Measurements from ENCODE around the gene GATA5.

DNA sequence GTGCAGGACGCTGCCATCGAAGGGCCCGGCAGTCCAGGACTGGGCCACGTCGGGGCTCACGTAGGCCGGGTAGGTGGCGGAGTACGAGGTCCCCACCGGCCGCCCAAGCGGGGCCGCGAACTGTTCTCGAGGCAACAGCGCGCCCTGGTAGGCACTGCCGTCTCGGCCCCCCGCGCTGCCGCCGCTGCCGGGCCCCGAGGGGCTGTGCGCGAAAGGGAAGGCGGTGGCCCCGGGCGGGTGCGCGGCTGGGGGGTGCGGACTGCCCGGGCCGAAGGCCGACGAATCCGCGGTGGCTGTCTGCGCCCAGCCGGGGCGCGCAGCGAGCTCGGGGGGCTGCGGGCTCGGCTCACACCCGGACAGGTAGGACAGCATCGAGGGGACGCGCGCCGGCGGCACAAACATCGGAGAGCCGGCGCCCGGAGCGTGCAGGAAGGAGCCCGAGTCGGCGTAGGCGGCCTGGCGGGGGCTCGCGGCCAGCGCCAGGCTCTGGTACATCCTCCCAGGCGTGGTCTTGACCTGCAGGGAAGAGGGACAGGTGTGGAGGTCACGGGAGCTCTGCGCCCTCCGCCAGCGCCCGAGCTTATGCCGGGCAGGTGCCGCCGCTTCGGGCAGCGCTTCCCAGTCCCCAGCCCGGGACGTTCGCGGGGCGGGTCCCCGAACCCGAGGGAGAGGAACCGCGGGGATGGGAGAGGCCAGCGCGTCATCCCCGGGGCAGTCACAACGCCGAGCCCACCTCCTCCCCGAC, 596 bp downstream of the GATA5 start:
- TF ChIP-seq, protein P1, sequence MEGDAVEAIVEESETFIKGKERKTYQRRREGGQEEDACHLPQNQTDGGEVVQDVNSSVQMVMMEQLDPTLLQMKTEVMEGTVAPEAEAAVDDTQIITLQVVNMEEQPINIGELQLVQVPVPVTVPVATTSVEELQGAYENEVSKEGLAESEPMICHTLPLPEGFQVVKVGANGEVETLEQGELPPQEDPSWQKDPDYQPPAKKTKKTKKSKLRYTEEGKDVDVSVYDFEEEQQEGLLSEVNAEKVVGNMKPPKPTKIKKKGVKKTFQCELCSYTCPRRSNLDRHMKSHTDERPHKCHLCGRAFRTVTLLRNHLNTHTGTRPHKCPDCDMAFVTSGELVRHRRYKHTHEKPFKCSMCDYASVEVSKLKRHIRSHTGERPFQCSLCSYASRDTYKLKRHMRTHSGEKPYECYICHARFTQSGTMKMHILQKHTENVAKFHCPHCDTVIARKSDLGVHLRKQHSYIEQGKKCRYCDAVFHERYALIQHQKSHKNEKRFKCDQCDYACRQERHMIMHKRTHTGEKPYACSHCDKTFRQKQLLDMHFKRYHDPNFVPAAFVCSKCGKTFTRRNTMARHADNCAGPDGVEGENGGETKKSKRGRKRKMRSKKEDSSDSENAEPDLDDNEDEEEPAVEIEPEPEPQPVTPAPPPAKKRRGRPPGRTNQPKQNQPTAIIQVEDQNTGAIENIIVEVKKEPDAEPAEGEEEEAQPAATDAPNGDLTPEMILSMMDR (conservative IDR thresholded peaks at IDR 0.05 in 1 of 2, IDR thresholded peaks at IDR 0.05 in 1 of 2; ENCODE audit: extremely low read depth in 1 of 2, insufficient read depth in 1 of 2, low read depth in 1 of 2, low read length in 2 of 2) = no peak
- TF ChIP-seq EZH2 (IDR thresholded peaks at IDR 0.05; ENCODE audit: borderline replicate concordance, low read length) = no peak
